Activated CD4-positive, alpha-beta T cell treated with anti-CD3 and anti-CD28 coated beads for 24 hours (primary cell): ENCODE measurements around the gene PHF2.

ENCODE experiments used
- DNase-seq, 2 donors: peaks; one replicate each; pipeline ENCODE4 v3.0.0-alpha.2; 2020; ENCODE audit warnings: low read depth in 2 of 2

Gene PHF2

DNA sequence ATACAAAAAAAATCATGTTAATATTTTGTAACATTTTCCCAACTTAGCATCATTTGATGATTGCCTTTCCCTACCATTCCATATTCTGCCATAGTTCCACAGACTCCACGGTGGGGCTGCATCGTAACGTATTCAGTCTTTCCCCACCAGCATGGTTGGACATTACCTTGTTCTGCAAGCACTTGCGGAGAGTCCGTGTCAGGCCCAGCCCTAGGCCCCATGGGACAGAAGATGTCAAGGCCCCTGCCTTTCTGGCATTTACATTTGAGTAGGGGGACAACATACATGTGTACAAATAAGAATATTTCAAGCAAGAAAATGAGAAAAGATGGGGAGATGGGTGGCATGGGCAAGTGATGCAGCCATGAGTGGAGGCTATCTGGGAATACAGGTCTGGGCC, 8.2 kb upstream of the PHF2 start:
- DNase-seq = no peak

GRCh38 chr9:93569621-93570174, 6.7 kb upstream of the PHF2 start:
- DNase-seq = no peak

GRCh38 chr9:93572221-93572620, 4.2 kb upstream of the PHF2 start:
- DNase-seq = no peak

DNA sequence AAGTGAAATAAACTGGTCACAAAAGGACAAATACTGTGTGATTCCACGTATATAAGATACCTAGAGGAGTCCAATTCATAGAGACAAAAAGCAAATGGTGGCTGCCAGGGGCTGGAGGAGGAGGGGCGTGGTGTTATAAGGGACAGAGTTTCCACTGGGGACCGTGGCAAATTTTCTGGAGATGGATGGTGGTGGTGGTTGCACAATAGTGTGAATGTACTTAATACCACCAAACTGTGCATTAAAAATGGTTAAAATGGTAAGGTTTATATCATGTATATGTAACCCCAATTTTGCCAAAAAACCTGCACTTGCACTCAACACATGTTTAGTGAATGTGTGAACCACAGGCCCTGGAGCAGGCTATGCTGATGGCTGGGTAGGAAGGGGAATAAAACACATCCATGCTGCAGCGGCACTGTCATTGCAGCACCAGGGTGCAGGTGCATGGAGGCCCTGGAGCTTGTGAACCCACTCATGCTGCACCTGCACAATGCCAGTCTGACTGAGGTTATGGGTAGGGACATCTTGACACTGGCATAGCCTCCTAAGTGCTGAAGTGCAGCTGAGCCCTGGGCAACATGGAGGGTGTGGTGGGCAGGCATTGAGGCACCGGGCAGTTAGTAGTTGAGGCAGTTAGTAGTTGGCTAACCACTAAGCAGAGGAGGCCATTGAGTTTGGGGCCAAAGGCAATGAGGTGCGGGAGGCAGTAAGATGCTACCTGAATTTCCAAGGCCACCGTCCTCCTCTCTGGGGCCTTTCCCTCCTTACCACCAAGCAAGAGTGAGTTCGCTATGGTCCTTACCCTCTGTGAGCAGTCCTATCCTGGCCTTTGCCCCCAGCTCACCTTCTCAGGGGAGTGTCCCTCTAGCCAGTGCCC, 3.5 kb upstream of the PHF2 start:
- DNase-seq = no peak

DNA sequence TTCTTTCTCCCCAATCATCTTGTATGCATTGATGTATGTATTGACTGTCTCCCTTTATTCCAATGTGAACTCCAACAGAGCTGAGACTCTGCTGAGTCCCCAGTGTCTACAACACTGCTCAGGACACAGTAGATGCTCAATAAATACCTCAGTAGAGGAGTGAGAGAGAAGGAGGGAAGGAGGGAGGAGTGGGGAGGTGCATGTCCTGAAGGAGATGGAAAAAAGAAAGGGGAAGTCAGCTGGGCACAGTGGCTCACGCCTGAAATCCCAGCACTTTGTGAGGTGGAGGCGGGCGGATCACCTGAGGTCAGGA, 2.9 kb upstream of the PHF2 start:
- DNase-seq = no peak

GRCh38 chr9:93574091-93574899, 2.1 kb upstream of the PHF2 start:
- DNase-seq = no peak

DNA sequence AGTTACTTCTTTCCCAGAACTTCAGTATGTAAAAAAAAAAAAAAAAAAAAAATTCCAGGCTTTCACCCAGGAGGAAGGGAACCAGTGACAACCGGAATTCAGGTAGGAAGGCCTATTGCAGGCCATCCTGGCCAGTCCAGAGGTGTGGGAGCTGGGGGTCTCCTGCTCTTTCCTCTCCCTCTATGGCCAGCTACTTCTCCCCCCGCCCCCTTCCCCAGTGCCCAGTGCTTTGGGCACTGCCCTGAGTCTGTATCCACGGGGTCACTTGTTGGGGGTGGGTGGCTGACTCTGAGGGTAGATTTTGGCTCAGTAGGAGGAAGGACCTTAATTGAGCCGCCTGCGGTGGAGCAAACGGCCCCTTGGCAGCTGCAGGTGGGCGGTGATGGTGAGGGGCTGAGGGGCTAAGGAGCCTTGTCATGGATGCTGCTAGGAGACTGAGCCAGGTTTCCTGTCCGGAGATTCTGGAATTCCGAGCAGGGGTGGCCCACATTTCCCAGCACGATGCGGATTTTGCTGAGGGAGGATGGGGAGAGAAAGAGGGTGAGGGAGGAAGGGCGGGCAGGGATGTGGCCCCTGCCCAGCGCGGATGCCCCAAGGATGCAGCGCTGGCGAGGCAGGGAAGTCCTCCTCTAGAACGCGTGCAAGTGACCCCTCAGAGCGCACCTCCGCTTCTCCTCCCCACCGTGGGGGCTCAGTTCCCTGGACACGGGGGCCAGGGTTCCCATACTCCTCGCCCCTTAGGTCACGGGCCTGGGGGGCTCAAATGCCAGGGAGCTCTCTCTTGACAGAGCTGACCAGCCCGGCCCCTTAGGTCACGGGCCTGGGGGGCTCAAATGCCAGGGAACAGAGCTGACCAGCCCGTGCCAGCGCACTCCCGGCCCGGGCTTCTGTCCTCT, 1.2 kb upstream of the PHF2 start:
- DNase-seq = no peak

DNA sequence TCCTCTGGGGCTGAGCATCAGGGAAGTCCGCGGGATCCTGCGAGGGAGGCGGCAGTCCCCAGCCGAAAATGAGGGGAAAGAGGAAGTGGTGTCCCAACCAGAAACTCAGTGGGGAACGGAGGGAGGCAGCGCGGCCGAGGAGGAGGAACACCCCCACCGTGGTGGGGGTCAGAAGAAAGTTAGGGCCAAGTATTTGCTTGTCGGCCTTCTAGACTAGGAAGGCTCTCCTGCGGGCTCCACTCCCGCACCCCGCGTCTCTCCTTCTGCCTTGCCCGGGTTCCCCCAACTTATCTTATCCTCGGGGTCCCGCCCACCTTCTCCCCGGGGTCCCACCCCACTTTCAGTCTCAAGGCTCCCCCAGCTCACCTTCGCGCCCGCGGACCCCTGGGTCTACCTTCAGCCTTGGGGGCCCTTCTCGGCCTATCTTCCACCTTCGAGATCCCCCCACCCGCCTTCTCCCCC, 557 bp upstream of the PHF2 start:
- DNase-seq = peak in 1 of 2 donors; percentile 43

- DNase-seq = no peak
Observed at GRCh38 chr9:93577078-93577974, 942 bp downstream of the PHF2 start.

- no peak for DNase-seq
Observed at GRCh38 chr9:93577975-93578682, 1.7 kb downstream of the PHF2 start.

DNA sequence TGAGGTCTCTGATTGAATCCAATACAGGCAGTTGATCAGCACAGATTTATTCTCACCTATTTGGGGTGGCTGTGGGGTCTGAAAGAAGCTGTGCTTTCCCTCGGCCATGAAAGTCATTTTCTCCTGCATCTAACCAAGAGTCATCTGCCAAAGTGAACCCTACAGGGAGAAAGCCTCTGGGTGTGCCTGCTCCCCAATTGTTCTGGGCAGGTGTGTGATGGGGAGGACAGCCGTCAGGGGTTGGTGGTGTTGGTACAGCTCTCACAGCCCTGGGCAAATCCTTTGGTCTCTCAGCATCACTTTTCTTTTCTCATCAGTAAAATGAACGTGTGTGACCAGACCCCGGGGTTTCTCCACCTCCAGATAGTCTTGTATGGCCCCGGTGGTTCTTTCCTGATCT, 2.5 kb downstream of the PHF2 start:
- no peak for DNase-seq

GRCh38 chr9:93579711-93580516, 3.5 kb downstream of the PHF2 start:
- DNase-seq = no peak

- no peak for DNase-seq
Observed at GRCh38 chr9:93580654-93581380, 4.4 kb downstream of the PHF2 start.

DNA sequence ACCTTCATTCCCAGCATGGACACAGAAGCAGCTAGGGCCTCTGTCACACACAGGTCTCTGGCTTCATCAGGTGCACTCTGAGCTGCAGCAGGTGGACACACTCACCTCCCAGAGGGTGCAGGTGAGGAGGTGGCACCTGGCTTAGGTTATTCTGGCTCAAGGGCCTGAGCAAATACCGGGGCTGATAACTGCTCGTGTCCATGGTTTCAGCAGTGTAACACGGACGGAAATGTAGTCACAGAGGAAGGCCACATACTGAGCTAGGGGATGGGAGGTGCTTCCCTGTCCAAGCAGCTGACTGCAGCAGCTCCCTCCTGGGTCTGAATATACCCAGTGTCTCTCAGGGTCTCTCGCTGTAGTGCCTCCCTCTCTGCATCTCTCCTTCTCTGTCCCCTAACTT, 5.7 kb downstream of the PHF2 start:
- DNase-seq = no peak

- no peak for DNase-seq
Observed at GRCh38 chr9:93582550-93582949, 6.2 kb downstream of the PHF2 start.

DNA sequence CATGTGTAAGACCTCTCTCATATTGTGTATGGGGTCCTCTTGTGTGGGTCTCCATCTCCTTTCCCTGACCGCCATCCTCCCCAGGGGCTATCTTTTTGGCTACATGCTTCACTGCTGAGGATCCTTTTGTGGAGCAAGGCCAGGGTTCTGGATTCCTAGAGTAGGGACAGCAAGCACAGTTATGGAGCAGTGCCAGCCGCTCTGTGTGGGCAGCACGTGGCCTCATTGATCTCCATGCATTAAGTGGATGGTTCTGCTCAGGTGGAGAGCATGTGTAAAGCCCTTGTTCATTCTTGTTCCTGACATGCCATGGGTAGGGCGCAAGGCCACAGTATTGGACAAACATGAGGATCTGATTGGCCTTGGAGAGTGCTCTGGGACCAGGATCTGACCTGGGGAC, 8.9 kb downstream of the PHF2 start:
- DNase-seq = no peak

DNA sequence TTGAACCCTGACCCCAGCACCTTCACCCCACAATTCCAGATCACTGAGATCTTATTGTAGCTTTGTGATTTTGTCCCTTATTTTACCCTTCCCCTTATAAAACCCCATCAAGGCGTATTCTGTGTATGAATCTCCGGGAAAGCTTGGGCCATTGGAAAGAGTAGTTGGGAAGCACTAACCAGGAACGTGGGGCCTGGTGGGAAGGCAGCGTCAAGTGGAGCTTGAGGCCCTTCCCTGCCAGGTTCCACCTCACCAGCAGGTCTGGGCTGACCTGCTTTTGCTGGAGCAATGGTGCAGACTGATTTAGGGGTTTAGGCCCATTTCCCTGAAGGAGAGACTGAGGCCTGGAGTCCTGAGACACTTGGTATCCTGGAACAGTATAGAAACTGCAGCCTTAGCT, 9.3 kb downstream of the PHF2 start:
- no peak for DNase-seq

DNA sequence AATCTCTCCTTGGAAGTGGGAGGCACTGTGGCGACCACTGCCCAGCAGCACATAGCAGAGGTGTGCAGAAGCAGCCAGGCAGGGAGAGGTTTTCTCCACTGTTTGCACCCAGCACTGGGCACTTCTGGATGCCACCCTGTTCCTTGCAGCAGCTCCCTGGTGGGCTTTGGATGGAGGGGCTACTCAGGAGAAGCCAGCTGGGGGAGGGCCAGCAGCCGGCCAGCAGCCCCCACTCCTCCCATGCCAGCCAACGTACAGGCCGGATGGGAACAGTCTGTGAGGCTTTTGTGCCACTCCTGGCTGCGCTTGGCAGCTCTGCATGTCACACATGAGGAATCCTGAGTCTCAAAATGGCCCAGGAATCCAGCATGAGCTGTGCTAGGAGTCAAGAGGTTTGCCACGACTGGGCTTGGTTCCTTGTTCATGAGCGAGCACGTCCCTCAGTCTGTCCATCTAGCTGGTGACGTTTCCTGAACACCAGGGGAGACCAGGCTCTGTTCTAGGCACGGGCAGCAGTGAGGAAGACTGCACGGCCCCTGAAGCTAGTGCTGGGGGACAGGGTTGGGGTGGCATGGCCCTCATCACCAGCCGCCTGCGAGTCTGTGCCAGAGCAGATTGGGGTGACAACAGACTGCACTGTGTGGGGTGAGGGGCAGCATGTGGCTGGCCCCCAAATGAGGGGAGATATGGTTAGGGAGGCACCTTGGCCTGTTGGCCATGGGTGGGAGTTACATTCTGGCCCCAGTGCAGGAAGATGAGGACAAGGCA, 10.1 kb downstream of the PHF2 start:
- no peak for DNase-seq
